ENCODE results near the gene PMM2.
"Not testable (repeated sequence)": the region's sequence is repeated elsewhere in the genome, so short reads cannot be mapped to it uniquely, and the experiment has no call there.

Gene PMM2

GRCh38 chr16:8867216-8867931, 69.7 kb downstream of the PMM2 start:
- ATAC-seq (no peak), DNase-seq (peak; percentile 35)

GRCh38 chr16:8867932-8868415, 70.3 kb downstream of the PMM2 start:
- no peak for ATAC-seq
- no peak for DNase-seq

- peak; percentile 78 for ATAC-seq
Observed at GRCh38 chr16:8868416-8869211, 71.0 kb downstream of the PMM2 start, which contains the start of gene CARHSP1. TSS of gene CARHSP1 (minus strand) at chr16:8869006. CDS start at chr16:8859328, 9,678 bp downstream.

GRCh38 chr16:8869212-8869987, 71.8 kb downstream of the PMM2 start:
- ATAC-seq (no peak), DNase-seq (peak; percentile 30)

More at GRCh38 chr16:8868416-8869211, 71.0 kb downstream of the PMM2 start, which contains the start of gene CARHSP1:
- DNase-seq, result peak; percentile 91

- not testable (repeated sequence) for DNase-seq, ATAC-seq
Observed at GRCh38 chr16:8869988-8870241, 72.3 kb downstream of the PMM2 start.

- ATAC-seq, result no peak
Observed at GRCh38 chr16:8872071-8872470, 74.4 kb downstream of the PMM2 start.

GRCh38 chr16:8872967-8873865, 75.6 kb downstream of the PMM2 start:
- ATAC-seq (no peak), DNase-seq (no peak)

More at GRCh38 chr16:8872071-8872470, 74.4 kb downstream of the PMM2 start:
- no peak for DNase-seq

GRCh38 chr16:8873866-8874195, 76.2 kb downstream of the PMM2 start:
- not testable (repeated sequence) for DNase-seq

GRCh38 chr16:8874388-8874787, 76.7 kb downstream of the PMM2 start:
- no peak for DNase-seq
- ATAC-seq, result no peak

More at GRCh38 chr16:8873866-8874195, 76.2 kb downstream of the PMM2 start:
- ATAC-seq, result not testable (repeated sequence)

- not testable (repeated sequence) for ATAC-seq, DNase-seq
Observed at GRCh38 chr16:8875317-8875716, 77.7 kb downstream of the PMM2 start.

- no peak for DNase-seq
Observed at GRCh38 chr16:8877894-8878522, 80.4 kb downstream of the PMM2 start.

GRCh38 chr16:8878523-8878911, 80.9 kb downstream of the PMM2 start:
- DNase-seq, result no peak

More at GRCh38 chr16:8877894-8878522, 80.4 kb downstream of the PMM2 start:
- peak; percentile 2 for ATAC-seq

GRCh38 chr16:8880839-8881510, 83.3 kb downstream of the PMM2 start:
- ATAC-seq (no peak), DNase-seq (no peak)

More at GRCh38 chr16:8878523-8878911, 80.9 kb downstream of the PMM2 start:
- ATAC-seq, result no peak

GRCh38 chr16:8882041-8882617, 84.5 kb downstream of the PMM2 start, which contains the start of gene LITAFD:
TSS of gene LITAFD (plus strand) at chr16:8882351. CDS start at chr16:8884356, 2,005 bp downstream.
- ATAC-seq (no peak), DNase-seq (no peak)

GRCh38 chr16:8882725-8883377, 85.2 kb downstream of the PMM2 start:
- ATAC-seq (no peak), DNase-seq (no peak)

GRCh38 chr16:8885674-8886592, 88.3 kb downstream of the PMM2 start:
- DNase-seq (no peak), ATAC-seq (no peak)

- ATAC-seq, result no peak
- DNase-seq, result no peak
Observed at GRCh38 chr16:8886593-8887430, 89.2 kb downstream of the PMM2 start.
